A549 (cell line): Measurements from ENCODE around the gene ZNF219. TPM values are rescaled to one million over a fixed set of nuclear protein-coding genes. Genes with fewer than 3 reads are reported as not detected.

Experiments
- ATAC-seq, 2 experiments: fragments of 200-7000 bp in 1 of 2; fragments of >200 bp in 1 of 2; cut with Nextera tagmentation in 1 of 2; cut with Tn5 transposase in 1 of 2; 3 replicates each; pipeline versions ENCODE4 v1.8.0 to v1.9.1; 2018 to 2020; ENCODE audit warnings: mild to moderate bottlenecking in 1 of 2, moderate library complexity in 1 of 2
- CTCF ChIA-PET: fragments of 300-600 bp; sonication (Branson Sonifier 250); formaldehyde crosslinking; extraction: SDS; loops from one replicate; lab custom pipeline; 2021; ENCODE audit warnings: antibody characterized with exemption, inconsistent platforms; lab: Yijun Ruan, JAX
- POLR2A ChIA-PET: fragments of 350-600 bp; formaldehyde crosslinking; extraction: SDS; loops from one replicate; lab custom pipeline; 2021; ENCODE audit warnings: antibody characterized with exemption, inconsistent platforms; lab: Yijun Ruan, JAX
- DNase-seq, 2 experiments: peaks; one replicate each; pipeline versions ENCODE4 v3.0.0 to v3.0.0-alpha.2; 2011 to 2016; ENCODE audit warnings: low read depth in 1 of 2, low spot score in 1 of 2
- FAIRE-seq: peaks from 2 replicates; lab custom pipeline; 2011; peaks lifted over from hg19 to GRCh38; lab: Jason Lieb, UNC
- H3K27ac ChIP-seq, 2 experiments: fragments of >200 bp; sonication (Bioruptor Twin); formaldehyde crosslinking; 3 replicates each; pipeline ENCODE4 v1.5.1; 2016 to 2017
- H3K4me1 ChIP-seq: fragments of >200 bp; sonication (Bioruptor Twin); formaldehyde crosslinking; 3 replicates; pipeline ENCODE4 v1.6.1; 2016
- H3K4me2 ChIP-seq: fragments of >200 bp; sonication (Bioruptor Twin); formaldehyde crosslinking; 3 replicates; pipeline ENCODE4 v1.6.1; 2016
- H3K4me3 ChIP-seq: fragments of >200 bp; sonication (Bioruptor Twin); formaldehyde crosslinking; 3 replicates; pipeline ENCODE4 v1.5.1; 2016
- H3K9me3 ChIP-seq: fragments of >200 bp; sonication (Bioruptor Twin); formaldehyde crosslinking; 3 replicates; pipeline ENCODE4 v1.6.1; 2016
- ATOH8 ChIP-seq: fragments of 250-450 bp; sonication (Bioruptor Pico); IDR thresholded peaks from 2 replicates; pipeline ENCODE4 v1.5.0; 2020; ENCODE audit warnings: low read depth, mild to moderate bottlenecking, moderate library complexity
- CBX8 ChIP-seq: fragments of 200-600 bp; sonication (generic); IDR thresholded peaks from 2 replicates; pipeline ENCODE4 v1.6.1; 2016
- CEBPB ChIP-seq, 2 experiments: fragments of >200 bp in 1 of 2; sonication (Bioruptor Twin) in 1 of 2; formaldehyde crosslinking in 1 of 2; IDR thresholded peaks; 2 replicates each; pipeline ENCODE4 v1.6.1; 2012 to 2016
- CHD2 ChIP-seq: fragments of 150-350 bp; IDR thresholded peaks from 2 replicates; pipeline ENCODE4 v1.6.1; 2014; ENCODE audit warnings: low read length; ENCODE audit not compliant: partially characterized antibody
- EHMT2 ChIP-seq: fragments of 200-600 bp; sonication (generic); IDR thresholded peaks from 2 replicates; pipeline ENCODE4 v1.6.1; 2016; ENCODE audit warnings: antibody characterized with exemption, low read depth, mild to moderate bottlenecking, moderate library complexity
- ELK1 ChIP-seq: fragments of 150-350 bp; IDR thresholded peaks from 2 replicates; pipeline ENCODE4 v1.6.1; 2014; ENCODE audit warnings: low read depth, mild to moderate bottlenecking, low read length
- EP300 ChIP-seq, 2 experiments: fragments of >200 bp; sonication (Bioruptor Twin); formaldehyde crosslinking; IDR thresholded peaks; 2 replicates in 1 of 2; 3 replicates in 1 of 2; pipeline ENCODE4 v1.6.1; 2016 to 2017
- ESRRA ChIP-seq: fragments of 150-350 bp; IDR thresholded peaks from 2 replicates; pipeline ENCODE4 v1.6.1; 2014; ENCODE audit warnings: mild to moderate bottlenecking, low read length, borderline replicate concordance
- FOXS1 ChIP-seq: fragments of 250-450 bp; sonication (Bioruptor Pico); IDR thresholded peaks from 2 replicates; pipeline ENCODE4 v1.5.0; 2020; ENCODE audit warnings: mild to moderate bottlenecking, moderate library complexity
- HDAC2 ChIP-seq: fragments of 200-600 bp; sonication (generic); IDR thresholded peaks from 2 replicates; pipeline ENCODE4 v1.6.1; 2016
- HES2 ChIP-seq: fragments of >200 bp; sonication (Bioruptor Twin); formaldehyde crosslinking; IDR thresholded peaks from 2 replicates; pipeline ENCODE4 v1.6.1; 2016
- MAZ ChIP-seq: fragments of 150-350 bp; IDR thresholded peaks from 2 replicates; pipeline ENCODE4 v1.6.1; 2014; ENCODE audit warnings: antibody characterized with exemption, low read depth, low read length, borderline replicate concordance
- NR3C1 ChIP-seq: fragments of >200 bp; sonication (Bioruptor Twin); formaldehyde crosslinking; IDR thresholded peaks from 3 replicates; pipeline ENCODE4 v1.6.1; 2017
- PHF8 ChIP-seq: fragments of 200-600 bp; sonication (generic); IDR thresholded peaks from 2 replicates; pipeline ENCODE4 v1.6.1; 2016; ENCODE audit warnings: low read depth, mild to moderate bottlenecking, antibody characterized with exemption, moderate library complexity, borderline replicate concordance
- RARB ChIP-seq: fragments of 250-450 bp; sonication (Bioruptor Pico); IDR thresholded peaks from 2 replicates; pipeline ENCODE4 v1.8.0; 2021; ENCODE audit warnings: mild to moderate bottlenecking, moderate library complexity
- REST ChIP-seq: fragments of 200-600 bp; sonication (generic); IDR thresholded peaks from 2 replicates; pipeline ENCODE4 v1.6.1; 2016; ENCODE audit warnings: antibody characterized with exemption, mild to moderate bottlenecking, moderate library complexity
- TFCP2L1 ChIP-seq: fragments of 250-450 bp; sonication (Bioruptor Pico); IDR thresholded peaks from 2 replicates; pipeline ENCODE4 v1.5.0; 2021; ENCODE audit warnings: mild to moderate bottlenecking
- ZNF302 ChIP-seq: fragments of 250-450 bp; sonication (Bioruptor Pico); IDR thresholded peaks from 2 replicates; pipeline ENCODE4 v1.9.0; 2021; ENCODE audit warnings: inconsistent platforms, mild to moderate bottlenecking, moderate library complexity
- WGBS: methylation state at CpG from one replicate; pipeline ENCODE4 v1.1.6; 2017; ENCODE audit errors: missing lambda C conversion rate; 5-methylcytosine and 5-hydroxymethylcytosine counted together
- polyA plus RNA-seq, 4 experiments: library from polyadenylated mRNA; depleted of rRNA in 3 of 4; stranded (reverse); fragments of >200 nt; fragmentation: RNase III in 1 of 4; extraction: RNeasy Plus Mini Kit Qiagen cat#74134 plus additional on column Dnase treatment in 1 of 4; gene quantifications; 2 replicates in 3 of 4; 3 replicates in 1 of 4; pipeline ENCODE4 v1.2.3, GENCODE V29; 2011 to 2017

The ZNF219 gene
- polyA plus RNA-seq, 2 of the 4 experiments (the other 2 are of a cell fraction), result 17.3 to 31.0 TPM

GRCh38 chr14:21095430-21096205 is 2.8 kb downstream of the ZNF219 start:
- H3K9me3 ChIP-seq, result no peaks in the 10 kb centered on the region
- no peak overlapping the region for H3K4me3 ChIP-seq
- peak overlapping the region; percentile 94; the same call in 1 of the 3 replicates for H3K4me2 ChIP-seq
- 0 out of 6 replicates have a peak overlapping the region, but pooled peaks of 1 of the 2 experiments have one; percentile 5 for H3K27ac ChIP-seq
- DNase-seq (no peak), FAIRE-seq (no peak), ATAC-seq (no peak)
- POLR2A ChIA-PET, result interaction anchor here (0.8 to 2.8 kb wide), 2 partner anchors 9 to 24 kb away, joined by 3 to 9 read pairs; no protein-coding TSS in a partner anchor
- WGBS, result 70% methylated on average over 6 of the region's 6 CpGs
- H3K4me1 ChIP-seq, result peaks cover 45% of the 10 kb centered on the region
- CTCF ChIA-PET, result interaction anchor here (0.6 to 13.7 kb wide), 11 partner anchors 10 to 461 kb away, joined by 3 to 369 read pairs (median 8); partner anchors contain the start of genes ARHGEF40, CHD8, RNASE7 and TMEM253
- TF ChIP-seq HES2 (no peak), MAZ (no peak), ELK1 (no peak), ESRRA (no peak), PHF8 (no peak), EP300 (IDR thresholded peaks at IDR 0.05) (no peak), FOXS1 (CRISPR knock-in tag) (no peak), ATOH8 (CRISPR knock-in tag) (no peak), REST (peak; percentile 92), CEBPB (IDR thresholded peaks at IDR 0.05) (no peak), EHMT2 (0 out of 2 replicates have a peak, but pooled peaks have one; percentile 34), RARB (CRISPR knock-in tag) (no peak)

GRCh38 chr14:21093769-21094681 is 4.4 kb downstream of the ZNF219 start:
- TF ChIP-seq ZNF302 (CRISPR knock-in tag), result no peak
- TF ChIP-seq CBX8, result no peak
- no peak for TF ChIP-seq CEBPB (IDR thresholded peaks at IDR 0.05)
- no peak for TF ChIP-seq TFCP2L1 (CRISPR knock-in tag)
- TF ChIP-seq NR3C1, result no peak
- no peak for TF ChIP-seq CHD2
- no peak for TF ChIP-seq ELK1
- no peak for TF ChIP-seq HDAC2
- DNase-seq (no peak), ATAC-seq (no peak), FAIRE-seq (no peak)
- peaks cover 38% of the 10 kb centered on the region for H3K4me1 ChIP-seq
- ChIA-PET CTCF (interaction anchor here (1.2 to 13.7 kb wide), 10 partner anchors 12 to 358 kb away, joined by 3 to 369 read pairs (median 43); partner anchors contain the start of genes ARHGEF40, RNASE7, RNASE8 and TMEM253), POLR2A (interaction anchor here (2.6 kb wide), 1 partner anchor 10 kb away, joined by 19 read pairs; no protein-coding TSS in a partner anchor)
- no peaks in the 10 kb centered on the region for H3K9me3 ChIP-seq
- no peak overlapping the region for H3K4me3 ChIP-seq
- 71% methylated on average over 5 of the region's 7 CpGs for WGBS
- H3K27ac ChIP-seq, result peak overlapping the region in 1 of 2 experiments; percentile 15; a peak in 1 of 6 replicates
- peak overlapping the region; percentile 37 for H3K4me2 ChIP-seq
